ENCODE results near the gene TRMT10C. TPM values are rescaled to one million over a fixed set of nuclear protein-coding genes. Genes with fewer than 3 reads are reported as not detected.

The TRMT10C gene
- total and polyA plus RNA-seq, 9 of the 15 experiments (the other 6 are each of a cell fraction or from before 2014, with no cell fraction given): 48.6 to 106 (median 63.9) TPM

- TF ChIP-seq JUN (IDR thresholded peaks at IDR 0.05; ENCODE audit: borderline replicate concordance, low read depth, low read length) (peak; percentile 85), JUN (CRISPR knock-in tag; IDR thresholded peaks at IDR 0.05; ENCODE audit: borderline replicate concordance) (peak; percentile 68; the same call in 1 of the 2 replicates), RNF219 (CRISPR knock-in tag; IDR thresholded peaks at IDR 0.05) (no peak), CCNT2 (IDR thresholded peaks at IDR 0.05; ENCODE audit: borderline replicate concordance, extremely low read depth, insufficient read length, low read depth, low read length) (no peak), CREB3L1 (IDR thresholded peaks at IDR 0.05; ENCODE audit: borderline replicate concordance, low read depth) (peak; percentile 82; the same call in 1 of the 2 replicates), ZNF212 (CRISPR knock-in tag; IDR thresholded peaks at IDR 0.05) (no peak), ZNF316 (IDR thresholded peaks at IDR 0.05) (peak; percentile 97), POLR2G (IDR thresholded peaks at IDR 0.05; ENCODE audit: low read depth, low read length) (peak; percentile 96), ATF7 (IDR thresholded peaks at IDR 0.05) (peak; percentile 98), ATF4 (CRISPR knock-in tag; IDR thresholded peaks at IDR 0.05) (no peak), FOXJ3 (CRISPR knock-in tag; IDR thresholded peaks at IDR 0.05) (no peak), SAP30 (IDR thresholded peaks at IDR 0.05; ENCODE audit: borderline replicate concordance, insufficient read depth, low read depth, low read length, poor library complexity, severe bottlenecking) (peak; percentile 78), TOE1 (IDR thresholded peaks at IDR 0.05; ENCODE audit: borderline replicate concordance) (peak; percentile 36; the same call in 1 of the 2 replicates), TOE1 (CRISPR knock-in tag; IDR thresholded peaks at IDR 0.05; ENCODE audit: borderline replicate concordance, low read depth) (no peak), ZNF3 (CRISPR knock-in tag; IDR thresholded peaks at IDR 0.05) (no peak), FOS (IDR thresholded peaks at IDR 0.05; ENCODE audit: extremely low read depth, insufficient read length) (no peak), VEZF1 (CRISPR knock-in tag; IDR thresholded peaks at IDR 0.05) (peak; percentile 38), ZNF449 (CRISPR knock-in tag; IDR thresholded peaks at IDR 0.05) (no peak), CEBPB (tag; IDR thresholded peaks at IDR 0.05) (no peak)
Observed at GRCh38 chr3:101573449-101574387, 12.1 kb downstream of the TRMT10C start, which contains the start of gene PCNP (continued).
